ENCODE data around the gene RNLS.

- TF ChIP-seq, protein P1, sequence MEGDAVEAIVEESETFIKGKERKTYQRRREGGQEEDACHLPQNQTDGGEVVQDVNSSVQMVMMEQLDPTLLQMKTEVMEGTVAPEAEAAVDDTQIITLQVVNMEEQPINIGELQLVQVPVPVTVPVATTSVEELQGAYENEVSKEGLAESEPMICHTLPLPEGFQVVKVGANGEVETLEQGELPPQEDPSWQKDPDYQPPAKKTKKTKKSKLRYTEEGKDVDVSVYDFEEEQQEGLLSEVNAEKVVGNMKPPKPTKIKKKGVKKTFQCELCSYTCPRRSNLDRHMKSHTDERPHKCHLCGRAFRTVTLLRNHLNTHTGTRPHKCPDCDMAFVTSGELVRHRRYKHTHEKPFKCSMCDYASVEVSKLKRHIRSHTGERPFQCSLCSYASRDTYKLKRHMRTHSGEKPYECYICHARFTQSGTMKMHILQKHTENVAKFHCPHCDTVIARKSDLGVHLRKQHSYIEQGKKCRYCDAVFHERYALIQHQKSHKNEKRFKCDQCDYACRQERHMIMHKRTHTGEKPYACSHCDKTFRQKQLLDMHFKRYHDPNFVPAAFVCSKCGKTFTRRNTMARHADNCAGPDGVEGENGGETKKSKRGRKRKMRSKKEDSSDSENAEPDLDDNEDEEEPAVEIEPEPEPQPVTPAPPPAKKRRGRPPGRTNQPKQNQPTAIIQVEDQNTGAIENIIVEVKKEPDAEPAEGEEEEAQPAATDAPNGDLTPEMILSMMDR (IDR thresholded peaks at IDR 0.05; ENCODE audit: low read depth, low read length) = no peak
- TF ChIP-seq POLR2A (IDR thresholded peaks at IDR 0.05; ENCODE audit: extremely low read depth, insufficient read length) (no peak), MYC (IDR thresholded peaks at IDR 0.05; ENCODE audit: low read depth, low read length) (no peak)
These were observed 108.0 kb downstream of the RNLS start for GRCh38 chr10:88474884-88475844.
